A673 (cell line): ENCODE results near the gene AATK. TPM values are rescaled to one million over a fixed set of nuclear protein-coding genes. Genes with fewer than 3 reads are reported as not detected.

Experiments used
- BruUV-seq: library from RNA; stranded (reverse); fragments of 400-500 nt; replicated peaks from 2 replicates; lab custom pipeline; 2021; lab: Mats Ljungman, UMichigan
- CTCF ChIA-PET: fragments of 300-600 bp; sonication (Branson Sonifier 250); formaldehyde crosslinking; loops from one replicate; lab custom pipeline; 2022; ENCODE audit warnings: antibody characterized with exemption; lab: Charles Lee
- POLR2A ChIA-PET: fragments of 300-600 bp; sonication (Branson Sonifier 250); formaldehyde crosslinking; loops from one replicate; lab custom pipeline; 2022; ENCODE audit warnings: antibody characterized with exemption; ENCODE audit not compliant: low non-redundant PET; lab: Charles Lee
- DNase-seq: peaks from one replicate; pipeline ENCODE4 v3.0.0-alpha.2; 2015; ENCODE audit warnings: low spot score
- H3K27ac ChIP-seq: fragments of 200-600 bp; sonication (generic); 2 replicates; pipeline ENCODE4 v1.5.1; 2016; ENCODE audit warnings: mixed run types, low read depth, mild to moderate bottlenecking, mixed read lengths, antibody characterized with exemption, low read length; ENCODE audit not compliant: poor library complexity, severe bottlenecking
- H3K27me3 ChIP-seq: fragments of 200-600 bp; sonication (generic); replicated peaks from 2 replicates; pipeline ENCODE4 v1.6.1; 2017; ENCODE audit warnings: mixed run types, low read depth, mild to moderate bottlenecking, mixed read lengths, antibody characterized with exemption, low read length; ENCODE audit not compliant: insufficient read depth, poor library complexity
- H3K36me3 ChIP-seq: fragments of 200-600 bp; sonication (generic); 2 replicates; pipeline ENCODE4 v1.6.1; 2016; ENCODE audit warnings: mixed run types, mild to moderate bottlenecking, mixed read lengths, antibody characterized with exemption, low read length; ENCODE audit not compliant: insufficient read depth, poor library complexity, severe bottlenecking
- H3K4me1 ChIP-seq: fragments of 200-600 bp; sonication (generic); 2 replicates; pipeline ENCODE4 v1.6.1; 2017; ENCODE audit warnings: mixed run types, mild to moderate bottlenecking, mixed read lengths, antibody characterized with exemption, low read length; ENCODE audit not compliant: insufficient read depth, poor library complexity, severe bottlenecking
- H3K4me3 ChIP-seq: fragments of 200-600 bp; sonication (generic); 2 replicates; pipeline ENCODE4 v1.5.1; 2016; ENCODE audit warnings: low read depth, mixed run types, mild to moderate bottlenecking, mixed read lengths, low read length; ENCODE audit not compliant: poor library complexity, severe bottlenecking
- H3K9me3 ChIP-seq: fragments of 200-600 bp; sonication (generic); 2 replicates; pipeline ENCODE4 v1.6.1; 2016; ENCODE audit warnings: mixed run types, low read depth, mild to moderate bottlenecking, mixed read lengths, antibody characterized with exemption, low read length; ENCODE audit not compliant: poor library complexity, severe bottlenecking
- CTCF ChIP-seq: fragments of 300-800, 200-600 bp; sonication (generic); conservative IDR thresholded peaks from 2 replicates; pipeline ENCODE4 v1.5.1; 2017; ENCODE audit warnings: low read depth, mild to moderate bottlenecking, antibody characterized with exemption, low read length, moderate library complexity, mixed read lengths
- EZH2 ChIP-seq: fragments of 200-600 bp; sonication (generic); IDR thresholded peaks from 2 replicates; pipeline ENCODE4 v1.6.1; 2017; ENCODE audit warnings: borderline replicate concordance, low read depth, mild to moderate bottlenecking, mixed read lengths, antibody characterized with exemption, low read length; ENCODE audit not compliant: poor library complexity, severe bottlenecking
- intact Hi-C: fragments of 100-400 bp; cut with micrococcal nuclease; formaldehyde crosslinking; loops from one replicate; pipeline ENCODE4 v1.10.0; 2022; ENCODE audit not compliant: unreplicated experiment
- total RNA-seq: library from RNA; stranded (reverse); gene quantifications from 2 replicates; pipeline ENCODE4 v1.2.3, GENCODE V29; 2021

The AATK gene
- total RNA-seq, 1 experiment from 2014 or later, result 0.90 TPM

DNA sequence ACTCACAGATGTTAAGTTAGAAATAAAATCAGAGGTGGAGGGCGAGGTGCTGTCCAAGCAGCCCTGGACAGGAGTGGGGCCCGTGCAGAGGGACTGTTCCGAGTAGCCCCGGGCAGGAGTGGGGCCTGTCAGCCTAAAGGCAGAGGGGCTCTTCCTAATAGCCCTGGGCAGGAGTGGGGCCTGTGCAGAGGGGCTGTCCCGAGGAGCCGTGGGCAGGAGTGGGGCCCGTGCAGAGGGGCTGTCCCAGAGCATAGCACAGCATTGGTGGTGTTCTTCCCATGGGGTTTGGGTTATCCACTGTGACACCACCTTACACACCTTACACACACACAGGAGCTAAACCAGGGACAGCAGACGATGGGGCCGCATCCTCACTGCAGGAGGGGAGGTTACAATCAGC lies 46.3 kb upstream of the AATK start:
- CTCF ChIA-PET, result no interaction called here
- Histone ChIP-seq H3K27ac (no peak overlapping the region), H3K4me3 (no peak overlapping the region), H3K27me3 (no peaks in the 10 kb centered on the region), H3K4me1 (peaks cover 3% of the 10 kb centered on the region), H3K9me3 (no peaks in the 10 kb centered on the region), H3K36me3 (no peaks in the 10 kb centered on the region)
- no peak for DNase-seq
- no TSS peak for BruUV-seq
- intact Hi-C loops, result no loop called here
- POLR2A ChIA-PET, result no interaction called here
- TF ChIP-seq CTCF (no peak), EZH2 (no peak)

DNA sequence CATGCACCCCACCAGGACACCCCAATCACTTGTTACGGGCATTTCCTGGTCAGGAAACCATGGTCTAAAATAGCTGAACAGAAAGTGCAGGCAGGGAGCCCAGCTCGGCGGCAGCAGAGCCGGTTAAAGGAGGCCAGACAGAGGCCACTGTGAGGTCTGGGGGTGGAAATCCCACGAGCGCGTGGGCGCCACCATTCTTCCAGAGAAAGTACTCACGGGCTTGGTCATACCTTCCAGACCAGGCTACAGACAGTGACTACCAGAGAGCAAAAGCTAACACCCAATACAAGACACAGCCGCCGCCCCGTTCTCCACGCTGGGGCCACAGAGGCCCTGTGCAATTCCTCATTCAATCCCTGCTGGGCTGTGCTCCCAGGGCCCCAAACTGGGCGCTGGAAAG lies 44.8 kb upstream of the AATK start:
- no peaks in the 10 kb centered on the region for H3K27me3 ChIP-seq
- intact Hi-C loops, result no loop called here
- H3K4me1 ChIP-seq, result peaks cover 17% of the 10 kb centered on the region
- DNase-seq, result no peak
- ChIA-PET CTCF (interaction anchor here (0.8 kb wide), 1 partner anchor 68 kb away, joined by 7 read pairs; no protein-coding TSS in a partner anchor), POLR2A (no interaction called here)
- TF ChIP-seq CTCF (no peak), EZH2 (no peak)
- no peaks in the 10 kb centered on the region for H3K9me3 ChIP-seq
- no peak overlapping the region for H3K4me3 ChIP-seq
- peak overlapping the region; percentile 5 for H3K27ac ChIP-seq
- BruUV-seq, result no TSS peak
- H3K36me3 ChIP-seq, result no peaks in the 10 kb centered on the region

DNA sequence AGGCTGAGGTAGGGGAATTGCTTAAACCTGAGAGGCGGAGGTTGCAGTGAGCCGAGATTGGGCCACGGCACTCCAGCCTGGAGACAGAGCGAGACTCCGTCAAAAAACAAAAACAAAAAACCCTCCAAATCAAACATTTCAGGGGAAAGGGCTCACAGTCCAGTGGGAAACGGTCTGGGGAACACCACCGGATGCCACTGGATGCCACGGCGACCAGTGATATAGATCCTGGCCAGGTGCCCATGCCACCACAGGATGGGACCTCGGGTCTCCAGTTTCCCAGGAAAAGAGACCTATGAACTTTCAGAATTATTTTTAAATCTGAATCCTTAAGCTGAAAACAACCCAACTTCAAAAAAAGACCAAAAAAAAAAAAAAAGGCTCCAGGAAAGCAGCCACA lies 44.4 kb upstream of the AATK start:
- Histone ChIP-seq H3K4me1 (peaks cover 17% of the 10 kb centered on the region), H3K27me3 (no peaks in the 10 kb centered on the region), H3K4me3 (no peak overlapping the region), H3K36me3 (no peaks in the 10 kb centered on the region), H3K27ac (no peak overlapping the region), H3K9me3 (no peaks in the 10 kb centered on the region)
- intact Hi-C loops, result no loop called here
- CTCF ChIA-PET, result interaction anchor here (0.8 kb wide), 1 partner anchor 68 kb away, joined by 7 read pairs; no protein-coding TSS in a partner anchor
- TF ChIP-seq CTCF, result no peak
- no peak for TF ChIP-seq EZH2
- POLR2A ChIA-PET, result no interaction called here
- DNase-seq, result no peak
- no TSS peak for BruUV-seq
